NCI-H82 (cell line): Measurements from ENCODE around the gene PPP1R3F.
"Not testable (repeated sequence)": the region's sequence is repeated elsewhere in the genome, so short reads cannot be mapped to it uniquely, and the experiment has no call there.

ENCODE experiments used
- DNase-seq: peaks from one replicate; lab custom pipeline; 2025; lab: John Stamatoyannopoulos, UW

The PPP1R3F gene

GRCh38 chrX:49312176-49312575, 42.6 kb downstream of the PPP1R3F start:
- no peak for DNase-seq

GRCh38 chrX:49316085-49316484, 46.5 kb downstream of the PPP1R3F start:
- no peak for DNase-seq

- DNase-seq = not testable (repeated sequence)
Measured at GRCh38 chrX:49321737-49322136, 52.1 kb downstream of the PPP1R3F start, which contains the start of gene GAGE12J. Gene GAGE12J (plus strand): TSS chrX:49322037. CDS start chrX:49323194, 1,157 bp downstream.

GRCh38 chrX:49322266-49322665, 52.7 kb downstream of the PPP1R3F start:
- DNase-seq = not testable (repeated sequence)

GRCh38 chrX:49323735-49324134, 54.1 kb downstream of the PPP1R3F start:
- DNase-seq = not testable (repeated sequence)

GRCh38 chrX:49330421-49330820, 60.8 kb downstream of the PPP1R3F start:
- DNase-seq = not testable (repeated sequence)

GRCh38 chrX:49331282-49331681, 61.7 kb downstream of the PPP1R3F start, which contains the start of gene GAGE13:
Gene GAGE13 (plus strand): TSS chrX:49331582. CDS start chrX:49332738, 1,156 bp downstream.
- not testable (repeated sequence) for DNase-seq

- DNase-seq = not testable (repeated sequence)
Measured at GRCh38 chrX:49331841-49332240, 62.2 kb downstream of the PPP1R3F start.
